ENCODE results near the gene ATP11C.

DNA sequence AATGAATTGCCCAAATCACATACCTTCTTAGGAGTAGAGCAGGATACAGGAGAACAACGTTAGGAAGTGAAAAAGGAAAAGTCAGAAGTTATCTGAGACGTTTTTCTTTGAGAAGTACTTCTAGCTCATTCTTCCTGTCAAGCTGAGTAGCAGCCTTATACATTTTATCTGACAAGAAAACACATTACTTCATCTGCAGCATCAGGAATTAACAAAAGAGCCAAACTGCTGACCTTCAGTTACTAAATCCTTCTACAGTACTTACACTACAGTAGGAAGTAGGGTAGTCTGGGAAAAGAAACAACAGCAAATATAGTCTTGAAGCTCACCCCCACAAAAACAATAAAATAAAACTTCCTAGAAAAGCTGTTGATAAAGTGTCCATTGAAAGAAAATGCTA, 57.0 kb downstream of the ATP11C start:
- TF ChIP-seq, protein P1, sequence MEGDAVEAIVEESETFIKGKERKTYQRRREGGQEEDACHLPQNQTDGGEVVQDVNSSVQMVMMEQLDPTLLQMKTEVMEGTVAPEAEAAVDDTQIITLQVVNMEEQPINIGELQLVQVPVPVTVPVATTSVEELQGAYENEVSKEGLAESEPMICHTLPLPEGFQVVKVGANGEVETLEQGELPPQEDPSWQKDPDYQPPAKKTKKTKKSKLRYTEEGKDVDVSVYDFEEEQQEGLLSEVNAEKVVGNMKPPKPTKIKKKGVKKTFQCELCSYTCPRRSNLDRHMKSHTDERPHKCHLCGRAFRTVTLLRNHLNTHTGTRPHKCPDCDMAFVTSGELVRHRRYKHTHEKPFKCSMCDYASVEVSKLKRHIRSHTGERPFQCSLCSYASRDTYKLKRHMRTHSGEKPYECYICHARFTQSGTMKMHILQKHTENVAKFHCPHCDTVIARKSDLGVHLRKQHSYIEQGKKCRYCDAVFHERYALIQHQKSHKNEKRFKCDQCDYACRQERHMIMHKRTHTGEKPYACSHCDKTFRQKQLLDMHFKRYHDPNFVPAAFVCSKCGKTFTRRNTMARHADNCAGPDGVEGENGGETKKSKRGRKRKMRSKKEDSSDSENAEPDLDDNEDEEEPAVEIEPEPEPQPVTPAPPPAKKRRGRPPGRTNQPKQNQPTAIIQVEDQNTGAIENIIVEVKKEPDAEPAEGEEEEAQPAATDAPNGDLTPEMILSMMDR (IDR thresholded peaks at IDR 0.05) = no peak
- TF ChIP-seq POLR2A (IDR thresholded peaks at IDR 0.05) = no peak

All from adrenal gland (tissue), 5 donors.